T-helper 22 cell (primary cell): Measurements from ENCODE around the gene RIF1.
A peak's percentile ranks its signal among the peaks of the same experiment; 100 is the strongest.

Experiments
- DNase-seq: peaks from one replicate; pipeline ENCODE4 v3.0.0-alpha.2; 2020; ENCODE audit warnings: low read depth

RIF1 gene, protein sequence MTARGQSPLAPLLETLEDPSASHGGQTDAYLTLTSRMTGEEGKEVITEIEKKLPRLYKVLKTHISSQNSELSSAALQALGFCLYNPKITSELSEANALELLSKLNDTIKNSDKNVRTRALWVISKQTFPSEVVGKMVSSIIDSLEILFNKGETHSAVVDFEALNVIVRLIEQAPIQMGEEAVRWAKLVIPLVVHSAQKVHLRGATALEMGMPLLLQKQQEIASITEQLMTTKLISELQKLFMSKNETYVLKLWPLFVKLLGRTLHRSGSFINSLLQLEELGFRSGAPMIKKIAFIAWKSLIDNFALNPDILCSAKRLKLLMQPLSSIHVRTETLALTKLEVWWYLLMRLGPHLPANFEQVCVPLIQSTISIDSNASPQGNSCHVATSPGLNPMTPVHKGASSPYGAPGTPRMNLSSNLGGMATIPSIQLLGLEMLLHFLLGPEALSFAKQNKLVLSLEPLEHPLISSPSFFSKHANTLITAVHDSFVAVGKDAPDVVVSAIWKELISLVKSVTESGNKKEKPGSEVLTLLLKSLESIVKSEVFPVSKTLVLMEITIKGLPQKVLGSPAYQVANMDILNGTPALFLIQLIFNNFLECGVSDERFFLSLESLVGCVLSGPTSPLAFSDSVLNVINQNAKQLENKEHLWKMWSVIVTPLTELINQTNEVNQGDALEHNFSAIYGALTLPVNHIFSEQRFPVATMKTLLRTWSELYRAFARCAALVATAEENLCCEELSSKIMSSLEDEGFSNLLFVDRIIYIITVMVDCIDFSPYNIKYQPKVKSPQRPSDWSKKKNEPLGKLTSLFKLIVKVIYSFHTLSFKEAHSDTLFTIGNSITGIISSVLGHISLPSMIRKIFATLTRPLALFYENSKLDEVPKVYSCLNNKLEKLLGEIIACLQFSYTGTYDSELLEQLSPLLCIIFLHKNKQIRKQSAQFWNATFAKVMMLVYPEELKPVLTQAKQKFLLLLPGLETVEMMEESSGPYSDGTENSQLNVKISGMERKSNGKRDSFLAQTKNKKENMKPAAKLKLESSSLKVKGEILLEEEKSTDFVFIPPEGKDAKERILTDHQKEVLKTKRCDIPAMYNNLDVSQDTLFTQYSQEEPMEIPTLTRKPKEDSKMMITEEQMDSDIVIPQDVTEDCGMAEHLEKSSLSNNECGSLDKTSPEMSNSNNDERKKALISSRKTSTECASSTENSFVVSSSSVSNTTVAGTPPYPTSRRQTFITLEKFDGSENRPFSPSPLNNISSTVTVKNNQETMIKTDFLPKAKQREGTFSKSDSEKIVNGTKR (N-terminal part only)

DNA sequence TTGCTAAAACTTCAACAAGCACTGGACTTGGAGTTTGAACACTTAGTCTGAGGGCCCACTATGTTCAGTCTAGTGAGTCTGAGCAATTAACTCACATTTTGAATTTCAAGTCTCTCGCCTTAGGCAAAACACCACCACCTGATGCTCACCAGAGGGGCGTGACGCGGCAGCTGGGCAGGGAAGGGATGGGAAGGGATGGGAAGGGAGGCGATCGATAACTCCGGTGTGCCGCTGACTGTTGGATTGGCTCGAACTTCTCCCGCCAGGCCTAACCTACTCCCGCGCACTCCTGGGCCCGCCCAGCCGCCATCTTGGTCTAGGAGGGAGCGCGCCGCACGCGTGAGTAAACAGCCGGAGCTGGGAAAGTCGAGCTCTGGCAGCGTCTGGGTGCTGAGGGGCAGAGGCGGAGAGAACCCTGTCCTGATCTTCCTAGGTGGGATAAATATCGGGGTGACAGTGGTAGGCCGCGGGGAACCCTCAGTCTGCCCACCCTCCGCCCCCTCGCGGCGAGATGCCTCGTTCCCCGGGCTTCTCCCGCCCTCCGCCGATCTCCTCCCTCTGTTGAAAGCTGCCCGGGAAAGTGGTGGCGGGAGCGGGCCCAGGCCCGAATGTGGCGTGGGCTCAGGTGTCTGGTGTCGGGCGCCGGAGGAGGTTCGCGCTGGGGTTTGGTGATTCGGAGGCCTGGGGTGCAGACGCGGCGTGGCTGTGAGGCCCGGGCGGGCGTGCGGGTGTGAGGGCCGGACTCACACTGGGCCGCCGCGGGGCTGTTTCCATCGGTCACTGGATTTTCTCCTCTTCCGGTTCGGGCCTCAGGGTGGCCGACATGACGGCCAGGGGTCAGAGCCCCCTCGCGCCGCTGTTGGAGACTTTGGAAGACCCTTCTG is at the start of gene RIF1:
Gene RIF1, plus strand, starts transcription at position 302 of the 884 bp plus-strand sequence. Its CDS starts 522 bp downstream, at position 824.
- DNase-seq, result peak; percentile 48

DNA sequence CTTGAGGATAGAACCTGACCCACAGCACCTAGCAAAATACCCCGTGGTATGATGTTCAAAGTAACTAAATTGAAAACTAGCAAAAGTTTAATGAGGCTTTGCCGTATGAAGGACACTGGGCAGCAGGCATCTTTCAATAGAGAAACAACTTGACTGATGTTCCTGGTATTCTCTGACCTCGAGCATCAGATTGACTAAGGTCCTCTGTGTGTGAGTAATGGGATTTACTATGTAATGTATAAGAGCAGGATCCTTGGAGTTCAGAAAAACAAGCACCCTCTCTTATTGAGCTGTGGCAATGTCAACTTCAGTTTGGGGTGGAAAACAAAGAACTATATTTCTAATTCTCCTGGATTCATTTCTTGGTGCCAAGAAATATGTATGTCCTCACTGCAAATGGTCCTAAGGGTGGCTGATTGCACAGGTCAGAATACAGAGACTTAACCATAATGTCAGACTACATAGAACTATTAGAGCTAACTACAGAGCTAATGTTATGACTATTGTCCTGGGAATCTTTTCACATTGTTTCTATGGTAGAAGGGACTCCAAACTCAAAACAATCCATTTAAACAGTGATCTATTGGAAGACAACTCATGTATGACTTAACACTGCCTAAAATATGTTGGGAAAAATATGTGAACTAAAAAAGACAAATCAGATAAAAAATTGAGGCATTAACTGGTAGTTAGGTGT is 47.9 kb upstream of the RIF1 start:
- no peak for DNase-seq

DNA sequence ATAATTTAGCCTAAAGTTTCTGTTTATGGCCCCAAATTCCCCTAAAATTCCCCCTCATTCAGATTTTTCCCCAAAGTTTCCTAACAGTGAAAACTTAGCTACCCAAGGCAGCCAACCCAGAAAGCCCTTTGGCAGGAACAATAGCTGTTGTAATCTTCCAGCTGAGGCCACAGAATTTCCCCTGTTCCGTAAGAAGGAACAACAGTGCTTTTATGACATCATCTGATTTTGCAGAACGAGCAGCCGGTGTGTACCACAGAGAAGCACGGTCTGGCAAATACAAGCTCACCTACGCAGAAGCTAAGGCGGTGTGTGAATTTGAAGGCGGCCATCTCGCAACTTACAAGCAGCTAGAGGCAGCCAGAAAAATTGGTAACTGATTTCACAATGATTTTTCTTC is 46.0 kb upstream of the RIF1 start:
- DNase-seq, result no peak

DNA sequence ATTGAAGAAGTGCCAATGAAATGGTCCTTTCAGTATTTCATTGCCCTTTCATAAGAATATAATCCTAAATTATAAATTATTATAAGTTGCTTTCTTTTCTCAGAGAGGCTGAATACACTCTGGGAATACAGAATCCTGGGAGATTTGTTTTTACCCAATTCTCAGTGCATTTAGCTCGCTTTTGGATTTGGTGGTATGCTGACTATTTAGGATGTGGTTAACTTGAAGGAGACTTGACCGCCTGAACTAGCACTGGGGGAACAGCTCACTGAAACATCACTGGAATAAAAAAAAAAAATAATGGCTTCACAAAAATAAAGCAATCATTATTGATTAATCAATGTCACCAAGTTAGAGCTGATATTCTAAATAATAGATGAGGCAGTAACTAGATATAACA is 42.1 kb upstream of the RIF1 start:
- DNase-seq, result no peak

DNA sequence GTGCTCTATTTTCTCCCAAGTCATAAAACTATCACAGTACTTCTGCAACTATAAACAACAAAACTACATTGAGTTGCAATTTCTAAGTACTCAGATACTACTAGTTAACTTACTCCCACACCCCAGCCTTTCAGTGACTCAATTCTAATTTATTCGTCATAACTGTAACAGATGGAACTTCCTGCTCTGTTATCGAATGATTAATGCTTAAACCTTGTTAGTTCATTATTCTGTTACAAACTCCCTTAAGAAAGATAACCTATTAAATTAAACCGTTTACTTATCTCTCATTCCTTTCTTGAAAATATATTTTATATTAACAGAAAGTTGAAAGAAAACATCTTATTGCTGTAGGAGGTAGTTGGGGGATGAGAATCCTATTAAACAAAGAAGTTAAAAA is 35.3 kb upstream of the RIF1 start:
- DNase-seq, result no peak

DNA sequence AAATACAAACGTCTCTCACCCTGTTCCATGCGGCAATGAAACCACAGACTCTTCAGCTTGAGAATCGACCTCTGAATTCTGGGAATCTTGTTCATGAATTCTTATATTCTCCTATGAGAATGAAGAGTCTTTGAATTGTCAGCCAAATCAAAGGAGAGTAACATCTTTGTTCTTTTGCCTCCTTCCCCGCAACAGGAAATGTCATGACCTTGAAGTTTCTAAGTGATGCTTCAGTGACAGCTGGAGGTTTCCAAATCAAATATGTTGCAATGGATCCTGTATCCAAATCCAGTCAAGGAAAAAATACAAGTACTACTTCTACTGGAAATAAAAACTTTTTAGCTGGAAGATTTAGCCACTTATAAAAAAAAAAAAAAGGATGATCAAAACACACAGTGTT is 30.5 kb upstream of the RIF1 start:
- DNase-seq, result no peak

DNA sequence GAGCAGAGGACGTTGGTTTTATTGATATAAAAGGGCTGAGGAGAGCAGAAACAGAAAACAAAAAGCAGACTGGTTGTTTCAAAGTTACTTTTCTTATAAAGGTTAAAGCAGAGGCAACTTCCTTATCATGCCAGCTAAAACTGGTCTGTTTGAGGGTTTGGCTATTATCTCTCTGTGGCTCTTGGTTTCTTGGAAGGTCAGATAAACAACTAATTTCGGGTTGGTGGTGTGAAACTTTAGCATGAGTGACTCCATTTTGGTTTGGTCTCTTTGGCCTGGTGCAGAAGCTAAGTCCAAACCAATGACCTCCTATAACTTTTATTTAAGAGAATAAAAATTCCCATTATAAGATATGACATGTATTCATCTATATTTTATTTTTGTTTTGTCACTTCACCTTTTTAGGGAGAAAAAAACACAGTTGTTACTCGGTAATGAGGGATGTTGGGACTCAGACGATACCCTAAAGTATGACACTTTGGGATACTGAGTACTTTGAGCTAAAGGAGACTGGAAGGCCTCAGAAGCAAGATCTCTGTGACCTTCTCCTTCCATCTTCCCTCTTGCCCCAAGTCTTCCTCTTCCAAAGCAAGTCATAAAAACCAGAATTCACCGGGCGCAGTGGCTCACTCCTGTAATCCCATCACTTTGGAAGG is 29.0 kb upstream of the RIF1 start:
- DNase-seq, result no peak

DNA sequence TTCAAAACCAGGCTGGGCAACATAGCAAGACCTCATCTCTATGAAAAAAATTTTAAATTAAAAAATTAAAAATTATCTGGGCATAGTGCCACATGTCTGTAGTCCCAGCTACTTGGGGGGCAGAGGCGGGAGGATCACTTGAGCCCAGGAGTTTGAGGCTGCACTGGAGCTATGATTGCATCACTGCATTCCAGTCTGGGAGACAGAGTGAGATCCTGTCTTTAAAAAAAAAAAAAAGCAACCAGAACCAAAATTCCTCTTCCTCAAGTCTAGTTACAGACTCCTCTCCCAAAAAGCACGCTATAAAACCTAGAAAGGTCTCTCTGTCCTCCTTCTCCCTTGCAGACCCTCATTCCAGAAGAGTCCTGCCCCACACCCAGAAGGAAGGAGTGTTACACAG is 28.4 kb upstream of the RIF1 start:
- no peak for DNase-seq

DNA sequence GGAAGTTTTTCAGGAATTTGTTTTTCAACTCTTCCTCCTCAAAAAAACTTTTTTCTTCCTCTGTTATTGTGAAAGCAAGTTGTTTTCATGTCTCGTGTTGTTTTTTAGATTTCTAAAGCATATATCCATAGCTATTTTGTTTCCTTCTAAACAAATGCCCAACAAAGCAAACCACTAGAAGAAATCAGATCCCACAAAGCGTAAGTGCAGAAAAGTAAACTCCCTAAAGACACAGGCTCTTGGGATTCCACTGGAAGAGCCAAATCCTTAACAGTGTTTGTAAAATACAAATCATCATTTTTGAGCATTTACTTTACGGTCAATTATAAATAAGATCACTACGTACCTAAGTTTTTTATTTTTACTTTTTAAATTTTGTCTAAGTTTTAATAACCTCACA is 21.7 kb upstream of the RIF1 start:
- no peak for DNase-seq

DNA sequence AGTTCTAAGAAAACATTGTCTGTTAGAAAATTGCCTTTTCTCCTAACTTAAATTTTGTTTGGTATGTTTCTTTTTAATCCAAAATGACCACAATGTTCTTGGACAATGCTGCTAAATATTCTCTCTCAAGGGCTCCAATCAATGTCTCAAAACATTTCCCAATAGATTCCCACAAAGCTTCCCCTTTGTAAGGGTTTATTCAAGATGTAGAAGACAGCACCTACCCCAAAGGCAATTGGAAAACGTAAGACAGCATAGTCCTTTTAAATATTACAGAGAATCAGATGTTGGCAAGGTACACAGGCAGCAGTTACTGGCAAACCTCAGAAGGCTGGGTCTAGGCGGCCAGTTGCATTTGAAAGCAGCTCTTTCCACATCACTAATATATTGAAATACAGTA is 18.3 kb upstream of the RIF1 start:
- DNase-seq, result no peak

DNA sequence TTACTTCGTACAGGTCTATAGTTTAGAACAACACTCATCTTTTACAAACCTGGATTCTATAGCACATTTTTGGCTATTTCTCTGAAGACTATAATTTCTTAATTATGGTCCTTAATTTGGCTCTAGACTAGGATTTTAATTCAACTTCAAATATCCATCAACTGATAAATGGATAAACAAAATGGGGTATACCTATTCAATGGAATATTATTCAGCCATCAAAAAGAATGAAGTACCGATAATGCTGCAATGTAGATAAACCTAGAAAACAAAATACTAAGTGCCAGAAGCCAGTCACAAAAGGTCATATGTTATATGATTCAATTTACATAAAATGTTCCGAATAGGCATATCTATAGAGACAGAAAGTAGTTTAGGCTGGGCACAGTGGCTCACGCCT is 15.2 kb upstream of the RIF1 start:
- no peak for DNase-seq

DNA sequence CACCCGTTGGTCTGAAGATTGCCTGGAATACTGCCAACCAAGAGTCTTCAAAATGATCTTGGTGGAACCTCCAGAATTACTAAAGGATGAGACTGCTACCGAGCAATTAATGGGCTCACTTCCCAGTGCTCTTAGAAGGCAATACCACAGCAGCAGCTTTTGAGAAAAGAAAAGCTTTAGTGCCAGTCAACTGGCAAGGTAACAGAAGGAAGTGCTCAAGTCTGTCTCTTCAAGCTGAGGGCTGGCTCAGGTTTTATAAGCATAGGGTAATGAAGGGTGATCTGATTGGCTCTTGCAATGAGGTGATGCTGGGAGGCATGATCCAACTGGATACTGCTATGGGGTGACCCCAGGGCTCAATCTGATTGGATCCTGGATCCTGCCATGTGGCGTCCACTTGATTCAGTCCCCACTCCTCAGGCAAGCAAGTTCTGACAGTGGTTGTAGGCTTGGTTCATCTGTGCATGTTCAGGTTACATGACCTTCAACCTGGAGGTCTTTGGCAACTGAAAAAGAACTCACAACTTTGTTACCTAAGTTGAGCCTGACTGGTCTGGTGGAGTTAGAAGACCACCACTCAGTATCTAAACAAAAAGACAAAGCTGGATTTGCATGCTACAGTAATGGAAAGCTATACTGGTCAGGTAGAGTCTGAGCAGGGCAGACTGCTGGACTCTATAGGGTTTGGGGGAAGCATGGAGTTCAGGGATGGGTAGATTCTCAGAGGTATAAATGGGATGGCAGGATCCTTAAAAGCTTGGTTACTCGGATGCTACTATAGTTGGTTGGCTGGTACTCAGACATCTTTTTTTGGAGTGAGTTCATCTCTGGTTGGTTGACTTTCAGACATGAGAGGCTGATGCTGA is 14.0 kb upstream of the RIF1 start:
- DNase-seq, result no peak

DNA sequence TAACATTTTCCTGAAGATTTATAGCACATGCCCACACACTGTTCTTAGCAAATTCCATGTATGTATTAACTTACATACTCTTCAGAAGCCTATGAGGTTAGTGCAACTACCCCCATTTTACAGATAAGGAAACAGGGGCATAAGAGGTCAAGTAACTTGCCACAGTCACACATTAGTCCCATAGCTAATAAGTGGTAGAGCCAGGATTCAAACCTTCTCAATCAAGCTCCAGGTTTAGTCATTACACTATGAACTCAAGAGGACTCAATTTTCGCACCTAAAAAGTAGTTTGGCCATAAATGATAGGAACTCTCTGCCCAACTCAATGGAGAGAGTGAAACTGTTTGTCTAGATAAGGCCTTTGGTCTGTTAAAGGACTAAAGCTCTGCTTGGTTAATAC is 9.7 kb upstream of the RIF1 start:
- no peak for DNase-seq

DNA sequence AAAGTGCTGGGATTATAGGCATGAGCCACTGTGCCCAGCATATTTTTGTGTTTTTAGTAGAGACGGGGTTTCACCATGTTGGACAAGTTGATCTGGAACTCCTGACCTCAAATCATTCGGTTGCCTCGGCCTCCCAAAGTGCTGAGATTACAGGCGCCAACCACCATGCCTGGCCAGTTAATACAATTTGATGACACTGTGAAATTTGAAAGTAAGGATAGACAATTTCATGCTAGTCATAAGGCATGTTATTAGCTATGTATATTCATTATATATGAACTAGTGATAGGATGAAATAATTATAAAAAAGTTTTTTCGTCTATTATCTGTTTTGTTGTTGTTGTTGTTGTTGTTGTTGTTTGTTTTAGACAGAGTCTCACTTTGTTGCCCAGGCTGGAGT is 8.6 kb upstream of the RIF1 start:
- no peak for DNase-seq

DNA sequence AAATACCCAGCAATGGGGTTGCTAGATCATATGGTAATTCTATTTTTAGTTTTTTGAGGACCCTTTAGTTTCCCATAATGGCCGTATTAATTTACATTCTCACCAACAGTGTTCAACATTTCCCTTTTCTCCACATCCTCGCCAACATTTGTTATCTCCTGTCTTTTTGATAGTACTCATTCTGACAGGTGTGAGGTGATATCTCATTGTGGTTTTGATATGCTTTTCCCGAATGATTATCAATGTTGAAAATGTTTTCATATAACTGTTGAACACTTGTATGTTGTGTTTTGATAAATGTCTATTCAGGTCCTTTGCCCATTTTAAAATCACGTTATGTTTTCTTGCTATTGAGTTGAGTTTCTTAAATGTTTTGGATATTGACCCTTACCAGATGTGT is 5.8 kb upstream of the RIF1 start:
- DNase-seq, result no peak

DNA sequence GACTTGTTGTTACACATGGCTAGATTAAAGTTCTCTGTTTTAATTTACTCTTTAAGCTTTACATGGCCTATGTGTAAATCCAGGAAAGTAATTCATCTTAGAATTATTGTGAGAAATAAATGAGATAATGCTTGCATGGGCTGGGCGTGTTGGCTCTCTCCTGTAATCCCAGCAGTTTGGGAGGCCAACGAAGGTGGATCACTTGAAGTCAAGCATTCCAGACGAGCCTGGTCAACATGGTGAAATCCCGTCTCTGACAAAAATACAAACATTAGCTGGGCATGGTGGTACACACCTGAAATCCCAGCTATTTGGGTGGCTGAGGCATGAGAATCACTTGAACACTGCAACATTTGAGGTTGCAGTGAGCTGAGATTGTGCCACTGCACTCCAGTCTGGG is 4.3 kb upstream of the RIF1 start:
- no peak for DNase-seq

DNA sequence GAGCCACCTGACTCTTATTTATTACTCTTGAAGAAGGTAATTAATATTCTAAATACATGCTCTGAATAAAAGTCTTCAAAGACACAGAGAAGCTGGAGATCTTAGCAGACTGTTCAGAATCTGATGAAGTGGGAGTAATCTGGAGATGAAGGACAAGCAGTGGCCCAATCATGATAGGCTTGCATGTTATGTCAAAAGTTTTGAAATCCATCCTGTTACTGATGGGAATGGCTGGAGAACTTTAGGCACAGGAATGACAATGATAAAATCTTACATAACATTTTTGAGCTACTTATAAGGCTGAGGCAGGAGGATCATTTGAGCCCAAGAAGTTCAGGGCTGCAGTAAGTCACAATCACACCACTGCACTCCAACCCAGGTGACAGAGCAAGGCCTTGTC is 2.4 kb upstream of the RIF1 start:
- no peak for DNase-seq

DNA sequence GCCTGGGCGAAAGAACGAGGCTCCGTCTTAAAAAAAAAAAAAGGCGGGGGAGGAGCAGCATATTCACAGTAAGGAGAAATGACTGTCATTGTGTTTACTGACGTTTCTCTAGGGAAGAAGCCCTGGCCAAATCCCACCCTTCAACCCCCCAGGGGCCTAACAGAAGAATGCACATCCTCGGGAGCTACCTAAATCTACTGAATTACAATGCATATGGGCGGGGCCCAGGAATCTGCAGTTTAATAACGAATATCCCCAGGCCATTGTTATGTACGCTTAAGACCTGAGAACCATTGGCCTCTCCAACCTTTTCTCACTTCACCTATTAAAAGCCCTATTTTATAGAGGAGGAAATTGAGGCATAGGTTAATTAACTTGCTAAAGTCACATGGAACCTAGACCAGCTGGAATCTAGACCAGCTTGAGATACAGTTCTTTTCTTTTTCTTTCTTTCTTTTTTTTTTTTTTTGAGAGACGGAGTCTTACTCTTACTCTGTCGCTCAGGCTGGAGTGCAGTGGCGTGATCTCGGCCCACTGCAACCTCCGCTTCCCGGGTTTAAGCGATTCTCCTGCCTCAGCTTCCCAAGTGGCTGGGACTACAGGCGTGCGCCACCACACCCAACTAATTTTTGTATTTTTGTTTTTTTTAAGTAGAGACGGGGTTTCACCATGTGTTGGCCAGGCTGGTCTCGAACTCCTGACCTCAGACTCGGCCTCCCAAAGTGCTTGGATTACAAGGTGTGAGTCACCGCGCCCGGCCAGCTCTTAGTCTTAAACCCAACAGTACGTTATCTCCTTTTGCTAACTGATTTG is 708 bp upstream of the RIF1 start:
- DNase-seq, result no peak

DNA sequence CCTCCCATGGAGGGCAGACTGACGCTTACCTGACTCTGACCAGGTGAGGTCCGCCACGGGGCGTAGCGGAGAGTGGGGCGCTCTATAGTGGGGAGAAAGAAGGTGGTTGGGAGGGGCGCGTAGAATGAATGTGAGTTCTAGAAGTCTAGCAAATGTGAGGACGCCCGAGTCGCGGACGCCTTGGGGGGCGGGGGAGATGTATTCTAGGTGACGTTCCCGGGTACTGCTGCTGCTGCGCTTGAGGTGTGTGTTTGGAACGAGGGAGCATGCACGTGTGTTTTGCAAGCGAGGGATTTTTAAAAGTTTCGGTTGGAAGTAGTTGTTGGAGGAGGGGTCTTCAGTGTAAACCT is 758 bp downstream of the RIF1 start:
- DNase-seq, result peak; percentile 20
